ENCODE data around the gene SYPL2.
"Not testable (repeated sequence)": the region's sequence is repeated elsewhere in the genome, so short reads cannot be mapped to it uniquely, and the experiment has no call there.

SYPL2 gene

DNA sequence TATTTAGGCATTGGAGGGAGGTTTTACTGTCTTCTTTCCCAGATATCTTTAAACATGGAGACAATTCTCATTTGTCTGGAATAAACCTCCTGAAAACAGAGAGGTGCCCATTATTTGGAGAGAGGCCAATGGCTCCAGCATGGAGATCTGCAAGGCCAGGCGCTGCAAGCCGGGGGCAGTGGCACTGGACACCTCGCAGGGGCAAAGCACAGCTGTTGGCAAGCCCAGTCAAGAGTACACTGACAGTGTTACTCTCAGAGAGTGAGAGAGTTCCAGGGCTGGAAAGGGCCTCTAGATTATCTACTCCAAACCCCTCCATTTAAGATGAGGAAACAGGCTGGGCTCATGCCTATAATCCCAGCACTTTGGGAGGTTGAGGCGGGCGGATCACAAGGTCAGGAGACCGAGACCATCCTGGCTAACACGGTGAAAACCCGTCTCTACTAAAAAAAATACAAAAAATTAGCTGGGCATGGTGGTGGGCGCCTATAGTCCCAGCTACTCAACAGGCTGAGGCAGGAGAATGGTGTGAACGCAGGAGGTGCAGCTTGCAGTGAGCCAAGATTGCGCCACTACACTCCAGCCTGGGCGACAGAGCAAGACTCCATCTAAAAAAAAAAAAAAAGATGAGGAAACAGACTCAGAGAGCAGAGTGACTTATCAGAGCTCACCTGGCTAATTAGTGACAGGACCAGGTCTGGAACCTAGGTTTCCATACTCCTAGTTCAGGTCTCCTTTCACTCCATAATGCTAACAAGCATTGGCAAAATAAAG, 7.1 kb downstream of the SYPL2 start:
- not testable (repeated sequence) for DNase-seq

DNA sequence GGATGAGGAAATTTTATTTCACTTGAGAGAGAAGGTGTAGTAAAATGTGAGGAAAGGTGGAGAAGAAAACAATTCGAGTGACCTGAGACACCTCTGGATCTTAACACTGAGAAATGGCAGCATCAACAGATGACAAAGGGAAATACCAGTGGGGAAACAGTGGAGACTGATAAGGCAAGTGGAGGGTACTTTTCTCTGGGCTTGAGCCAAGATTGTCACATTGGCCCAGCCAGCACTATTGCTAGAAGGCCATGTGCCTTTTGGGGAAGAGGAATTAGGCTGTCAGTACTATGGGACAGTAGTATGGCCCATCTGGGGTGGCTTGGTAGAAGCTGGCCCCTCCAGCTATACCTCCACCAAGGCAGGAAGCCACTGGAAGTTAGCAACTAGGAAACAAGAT, 8.4 kb downstream of the SYPL2 start:
- DNase-seq = no peak

DNA sequence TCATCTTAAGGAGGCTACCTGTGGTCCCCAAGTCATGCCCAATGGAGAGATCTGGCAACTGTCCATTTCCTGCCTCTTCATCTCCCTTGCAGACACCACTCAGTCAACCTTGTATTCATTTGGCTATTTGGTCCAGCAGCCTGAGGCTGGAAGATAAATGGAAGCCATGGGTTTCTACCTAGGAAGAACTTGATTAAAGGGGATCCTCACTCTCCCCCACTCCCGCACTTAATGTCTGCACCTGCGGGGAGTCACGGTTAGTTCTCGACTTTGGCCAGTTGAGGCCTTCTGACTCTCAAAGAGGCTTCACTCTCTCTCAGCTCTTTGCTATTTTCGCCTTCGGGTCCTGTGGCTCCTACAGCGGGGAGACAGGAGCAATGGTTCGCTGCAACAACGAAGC, 8.9 kb downstream of the SYPL2 start:
- no peak for DNase-seq

DNA sequence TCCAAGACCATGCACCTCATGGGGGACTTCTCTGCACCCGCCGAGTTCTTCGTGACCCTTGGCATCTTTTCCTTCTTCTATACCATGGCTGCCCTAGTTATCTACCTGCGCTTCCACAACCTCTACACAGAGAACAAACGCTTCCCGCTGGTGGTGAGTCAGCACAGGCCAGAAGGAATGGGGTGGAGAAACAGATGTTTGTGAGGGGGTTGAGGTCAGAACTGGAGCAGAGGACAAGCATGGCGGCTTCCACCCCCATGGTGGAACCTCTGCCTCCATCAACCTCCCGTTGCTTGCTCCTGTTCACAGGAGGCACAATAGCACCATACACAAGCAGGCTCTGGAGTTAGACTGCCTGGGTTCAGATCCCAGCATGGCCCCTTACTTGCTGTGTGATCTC, 10.5 kb downstream of the SYPL2 start:
- no peak for DNase-seq

DNA sequence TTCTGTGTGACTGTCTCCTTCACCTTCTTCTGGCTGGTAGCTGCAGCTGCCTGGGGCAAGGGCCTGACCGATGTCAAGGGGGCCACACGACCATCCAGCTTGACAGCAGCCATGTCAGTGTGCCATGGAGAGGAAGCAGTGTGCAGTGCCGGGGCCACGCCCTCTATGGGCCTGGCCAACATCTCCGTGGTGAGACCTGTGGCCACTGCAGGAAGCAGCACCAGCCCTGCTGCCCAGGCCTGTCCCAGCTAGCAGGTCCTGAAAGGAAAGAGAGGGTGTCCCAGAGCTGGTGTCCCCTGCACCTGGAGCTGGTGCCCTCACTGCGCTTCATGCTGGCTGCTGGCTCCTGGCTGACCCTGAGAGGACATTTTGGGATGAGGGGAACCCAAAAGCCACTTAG, 11.5 kb downstream of the SYPL2 start:
- no peak for DNase-seq

DNA sequence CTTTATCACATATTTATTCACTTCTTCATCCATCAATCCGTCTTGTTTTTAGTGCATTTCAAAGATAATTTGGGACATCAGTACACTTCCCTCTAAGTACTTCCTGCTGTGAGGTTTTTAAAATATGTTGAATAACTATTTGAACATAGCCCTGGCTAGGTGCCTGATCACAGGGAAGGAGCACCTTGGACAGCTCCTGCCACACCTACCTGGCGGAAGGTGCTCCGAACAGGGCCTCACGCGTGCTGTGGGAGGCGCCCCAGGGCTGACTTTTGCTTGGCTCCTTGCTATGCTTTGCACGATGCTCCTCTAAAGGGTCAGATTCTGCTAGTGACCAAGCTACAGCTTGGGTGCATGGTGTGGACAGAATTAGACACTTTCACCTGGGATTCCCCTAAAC, 12.5 kb downstream of the SYPL2 start:
- DNase-seq = no peak

DNA sequence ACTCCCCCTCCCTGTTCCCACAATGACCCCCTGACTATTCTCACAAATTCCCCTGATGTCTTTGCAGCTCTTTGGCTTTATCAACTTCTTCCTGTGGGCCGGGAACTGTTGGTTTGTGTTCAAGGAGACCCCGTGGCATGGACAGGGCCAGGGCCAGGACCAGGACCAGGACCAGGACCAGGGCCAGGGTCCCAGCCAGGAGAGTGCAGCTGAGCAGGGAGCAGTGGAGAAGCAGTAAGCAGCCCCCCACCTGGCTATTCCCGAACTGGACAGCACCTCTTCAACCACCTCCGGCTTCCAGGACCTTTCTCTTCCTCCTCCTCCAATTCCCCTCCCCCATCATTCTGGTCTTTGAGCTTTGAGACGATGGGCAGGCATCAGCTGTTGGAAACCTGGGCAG, 13.0 kb downstream of the SYPL2 start:
- no peak for DNase-seq

DNA sequence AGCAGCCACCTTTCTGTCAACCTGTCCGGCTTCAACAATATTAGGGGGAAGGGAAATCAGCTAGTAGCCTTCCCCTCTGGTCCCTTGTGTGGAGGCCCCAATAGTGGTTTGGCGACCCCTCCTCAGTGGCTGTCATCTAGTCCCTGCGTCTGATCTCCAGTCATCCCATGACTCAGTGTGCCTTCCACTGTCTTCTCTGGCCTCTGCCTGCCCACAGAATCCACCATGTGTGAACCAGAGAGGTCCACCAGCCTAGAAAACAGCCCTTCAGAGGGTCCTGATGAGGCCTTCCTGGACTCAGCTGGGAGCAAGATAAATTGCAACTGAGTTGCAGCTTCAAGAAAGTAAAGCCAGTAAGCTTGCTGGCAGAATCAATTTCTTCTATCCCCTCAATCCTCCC, 13.6 kb downstream of the SYPL2 start:
- no peak for DNase-seq

DNA sequence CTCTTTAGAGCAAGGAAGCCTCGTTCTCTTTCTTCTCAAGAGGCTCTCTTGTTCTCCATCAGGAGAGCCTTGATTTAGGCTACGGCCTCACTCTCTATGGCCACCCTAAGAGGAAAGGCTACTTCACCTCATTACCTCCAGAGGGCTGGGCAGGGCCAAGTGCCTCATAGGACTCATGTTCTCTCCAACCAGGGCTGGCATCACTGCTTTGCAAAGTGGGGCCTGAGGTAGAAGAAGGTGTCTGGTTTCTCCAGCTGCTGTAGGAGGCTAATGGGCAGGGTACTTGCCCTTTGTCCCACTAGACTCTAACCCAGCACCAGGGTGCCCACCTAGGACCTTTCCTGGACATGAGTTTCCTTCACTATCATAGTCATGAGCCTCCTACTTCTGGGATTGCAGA, 15.3 kb downstream of the SYPL2 start:
- no peak for DNase-seq

DNA sequence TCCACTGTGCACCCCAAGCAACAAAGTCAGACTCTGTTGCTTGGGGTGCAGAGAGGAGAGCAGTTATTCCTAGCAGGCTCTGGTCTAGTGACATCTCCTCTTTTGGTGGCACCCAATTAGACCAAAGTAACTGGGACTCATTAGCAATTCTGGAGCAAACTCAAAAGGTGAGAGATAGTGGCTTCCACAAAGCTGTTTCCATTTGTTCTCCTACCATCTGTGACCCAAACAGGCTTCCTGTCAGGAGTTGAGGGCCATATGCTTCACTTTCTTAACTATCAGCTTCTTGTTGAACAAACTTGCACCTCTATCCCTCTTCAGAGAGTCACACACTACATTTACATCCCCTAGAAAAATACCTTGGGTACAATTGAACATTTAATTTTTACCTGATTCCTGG, 15.9 kb downstream of the SYPL2 start:
- no peak for DNase-seq

DNA sequence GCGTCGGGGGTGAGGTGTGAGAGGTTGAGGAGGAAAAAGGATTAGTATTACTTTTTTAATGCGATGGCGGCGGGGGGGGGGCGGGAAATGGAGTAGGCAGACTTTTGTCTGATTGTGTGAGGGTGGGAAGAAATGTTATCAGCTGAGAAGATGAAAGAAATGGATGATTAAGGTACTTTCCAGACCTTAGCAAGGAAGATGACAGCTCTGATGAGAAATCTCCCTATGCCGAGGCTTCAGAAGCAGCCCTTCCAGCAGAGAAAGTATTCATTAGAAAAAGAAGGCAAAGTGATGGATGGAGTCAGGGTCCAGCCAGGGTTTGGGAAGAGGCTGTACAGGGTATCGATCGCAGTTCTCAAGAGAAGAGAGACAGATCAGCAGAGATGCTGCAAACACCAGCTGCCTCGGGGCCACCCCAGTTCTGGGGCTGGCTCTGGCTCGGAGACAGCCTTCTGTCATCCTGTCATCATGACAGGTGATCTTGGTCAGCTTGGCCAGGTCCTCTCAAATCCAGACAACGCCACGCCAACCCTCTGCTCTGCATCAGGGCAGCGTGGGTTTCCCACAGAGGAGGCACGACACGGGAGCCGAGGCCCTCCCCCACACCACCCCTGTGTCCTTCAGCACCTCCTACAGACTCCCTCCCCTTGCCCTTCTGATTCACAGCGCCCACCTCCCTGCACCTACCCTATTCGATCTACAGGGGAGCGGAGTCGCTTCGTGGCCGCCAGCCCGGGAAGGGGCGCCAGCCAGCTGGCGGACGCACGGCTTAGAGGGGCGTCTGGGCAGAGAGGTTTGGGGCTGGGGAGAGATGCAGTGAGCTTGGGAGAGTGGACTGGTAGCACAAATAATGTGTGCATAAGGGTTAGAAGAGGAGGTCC, 16.7 kb downstream of the SYPL2 start:
- DNase-seq = no peak

DNA sequence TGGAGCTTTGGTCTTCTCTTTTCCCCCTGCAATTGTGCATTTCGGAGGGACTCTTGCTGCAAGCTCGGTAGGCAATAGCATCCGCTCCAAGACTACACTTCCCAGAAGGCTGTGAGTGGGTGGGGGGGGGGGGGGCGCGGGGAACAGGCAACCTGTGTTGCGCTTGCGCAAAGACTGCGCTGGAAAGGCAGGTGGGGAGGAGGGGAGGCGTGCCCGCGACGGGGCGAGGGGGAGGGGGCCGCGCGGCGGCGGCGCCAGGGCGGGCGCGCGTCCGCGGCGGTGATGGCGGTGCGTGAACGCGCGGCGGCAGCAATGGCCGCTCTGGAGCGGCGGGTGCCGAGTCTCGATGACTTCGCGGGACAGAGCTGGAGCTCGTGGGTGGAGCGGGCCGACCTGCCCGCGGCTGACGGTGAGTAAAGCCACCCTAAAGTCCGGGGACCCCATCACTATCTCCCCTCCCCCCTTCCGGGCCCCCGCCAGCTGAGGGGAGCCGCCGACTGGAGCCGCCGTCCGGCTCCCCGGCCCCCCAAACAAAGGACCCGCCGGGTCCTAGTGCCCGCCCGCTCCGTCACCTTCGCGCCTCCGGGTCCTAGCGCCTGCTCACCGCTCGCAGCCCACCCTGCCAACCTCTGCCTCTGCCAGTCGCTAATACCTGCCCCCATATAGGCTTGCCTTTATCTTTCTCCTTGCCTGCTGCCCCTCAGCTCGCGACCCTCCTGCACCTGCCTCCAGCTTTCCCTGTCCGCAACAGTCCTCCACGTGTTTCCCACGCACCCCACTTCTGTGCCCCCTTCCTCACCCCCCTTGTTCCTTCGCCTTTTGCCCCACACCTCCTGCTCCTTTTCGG, 17.5 kb downstream of the SYPL2 start, which contains the start of gene ATXN7L2:
Gene ATXN7L2 (plus strand): TSS at position 234 of the 847 bp plus-strand sequence. CDS start 49 bp downstream, at position 283.
- DNase-seq = peak; percentile 77 to 81

DNA sequence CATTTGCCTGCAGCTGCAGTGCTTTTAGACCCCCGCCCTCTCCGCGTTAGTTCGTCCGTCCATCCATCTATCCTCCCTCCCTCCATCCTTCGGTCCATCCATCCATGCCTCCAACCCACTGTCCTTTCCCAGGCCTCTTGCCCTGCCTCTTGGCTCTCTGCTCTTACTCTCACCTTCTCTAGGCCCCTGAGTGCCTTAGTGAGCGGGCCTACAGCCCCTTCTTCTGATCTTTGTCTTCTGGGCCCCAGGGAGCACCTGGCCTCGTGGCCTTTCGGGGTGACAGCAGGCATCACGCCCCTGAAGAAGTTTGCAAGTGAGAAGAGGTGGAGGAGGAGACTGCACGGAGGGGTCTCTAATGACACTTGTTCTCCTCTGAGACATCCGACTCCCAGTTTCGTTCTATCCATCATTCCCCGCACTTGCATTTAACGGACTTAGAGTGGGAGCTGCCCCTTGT, 18.2 kb downstream of the SYPL2 start:
- no peak for DNase-seq

DNA sequence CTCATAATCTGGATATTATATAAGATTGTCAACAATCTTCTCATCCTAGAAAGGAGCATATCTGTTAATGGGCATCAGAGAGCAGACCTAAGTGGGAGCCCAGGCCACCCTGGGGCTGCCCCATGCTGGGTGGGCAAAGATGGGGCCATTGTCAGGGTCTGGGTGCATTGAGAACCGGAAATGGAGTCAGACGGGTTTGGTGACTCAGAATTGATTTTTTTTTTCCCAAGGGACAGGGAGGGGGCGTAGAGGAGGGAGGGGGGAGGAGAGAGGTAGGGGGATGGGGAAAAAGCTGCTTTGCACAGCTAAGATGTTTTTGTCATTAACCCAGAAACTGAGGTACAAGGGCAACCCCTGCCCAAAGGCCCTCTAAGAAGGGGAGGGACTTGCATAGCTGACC, 18.7 kb downstream of the SYPL2 start:
- DNase-seq = no peak

DNA sequence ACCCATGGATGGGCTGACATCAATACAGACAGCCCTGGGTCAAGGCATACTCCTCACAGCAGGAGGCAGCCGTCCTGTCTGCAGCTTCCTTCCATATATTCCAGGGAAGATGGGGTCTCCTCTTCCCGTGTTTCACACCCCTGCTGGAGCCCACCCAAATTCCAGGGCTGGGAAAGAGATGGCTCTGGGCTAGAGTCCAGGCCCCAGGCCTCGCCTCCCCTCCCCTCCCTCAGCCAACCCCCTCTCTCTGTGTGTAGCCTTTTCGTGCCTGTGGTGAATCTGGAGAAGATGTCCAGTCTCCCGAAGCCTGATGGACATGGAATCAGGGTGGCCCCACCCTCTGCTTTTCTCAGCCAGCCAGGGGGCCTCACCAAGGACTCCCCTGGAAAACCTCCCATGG, 20.9 kb downstream of the SYPL2 start:
- DNase-seq = no peak

DNA sequence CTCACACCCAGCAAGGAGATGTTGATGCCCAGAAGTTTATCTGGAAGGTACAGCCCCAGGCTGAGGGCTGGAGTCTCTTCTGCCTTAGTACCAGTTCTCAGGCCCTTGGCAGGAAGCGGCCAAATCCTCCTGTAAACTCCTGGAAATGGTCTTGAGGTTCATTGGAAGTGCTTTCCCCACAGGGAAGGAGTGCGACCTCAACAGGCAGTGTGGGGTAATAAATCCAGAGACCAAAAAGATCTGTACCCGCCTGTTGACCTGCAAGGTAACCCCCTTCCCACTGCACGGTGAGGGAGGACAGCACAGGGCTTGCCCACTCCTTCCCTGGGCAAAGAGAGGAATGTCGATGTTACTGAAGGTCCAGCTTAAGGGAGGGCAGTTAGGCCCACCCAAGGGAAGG, 21.9 kb downstream of the SYPL2 start:
- DNase-seq = no peak

DNA sequence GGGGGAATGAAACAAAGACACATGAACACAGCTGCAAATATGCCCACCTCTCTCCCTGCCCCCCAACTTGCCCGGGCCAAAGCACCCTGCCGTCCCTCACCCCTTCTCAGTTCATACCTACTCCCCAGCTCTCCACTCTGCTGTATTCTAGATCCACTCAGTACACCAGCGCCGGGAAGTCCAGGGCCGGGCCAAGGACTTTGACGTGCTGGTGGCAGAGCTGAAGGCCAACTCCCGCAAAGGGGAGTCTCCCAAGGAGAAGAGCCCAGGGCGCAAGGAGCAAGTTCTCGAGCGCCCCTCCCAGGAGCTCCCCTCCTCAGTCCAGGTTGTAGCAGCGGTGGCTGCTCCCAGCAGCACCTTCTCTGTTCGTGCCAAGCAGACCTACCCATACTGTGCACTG, 22.4 kb downstream of the SYPL2 start:
- DNase-seq = no peak

DNA sequence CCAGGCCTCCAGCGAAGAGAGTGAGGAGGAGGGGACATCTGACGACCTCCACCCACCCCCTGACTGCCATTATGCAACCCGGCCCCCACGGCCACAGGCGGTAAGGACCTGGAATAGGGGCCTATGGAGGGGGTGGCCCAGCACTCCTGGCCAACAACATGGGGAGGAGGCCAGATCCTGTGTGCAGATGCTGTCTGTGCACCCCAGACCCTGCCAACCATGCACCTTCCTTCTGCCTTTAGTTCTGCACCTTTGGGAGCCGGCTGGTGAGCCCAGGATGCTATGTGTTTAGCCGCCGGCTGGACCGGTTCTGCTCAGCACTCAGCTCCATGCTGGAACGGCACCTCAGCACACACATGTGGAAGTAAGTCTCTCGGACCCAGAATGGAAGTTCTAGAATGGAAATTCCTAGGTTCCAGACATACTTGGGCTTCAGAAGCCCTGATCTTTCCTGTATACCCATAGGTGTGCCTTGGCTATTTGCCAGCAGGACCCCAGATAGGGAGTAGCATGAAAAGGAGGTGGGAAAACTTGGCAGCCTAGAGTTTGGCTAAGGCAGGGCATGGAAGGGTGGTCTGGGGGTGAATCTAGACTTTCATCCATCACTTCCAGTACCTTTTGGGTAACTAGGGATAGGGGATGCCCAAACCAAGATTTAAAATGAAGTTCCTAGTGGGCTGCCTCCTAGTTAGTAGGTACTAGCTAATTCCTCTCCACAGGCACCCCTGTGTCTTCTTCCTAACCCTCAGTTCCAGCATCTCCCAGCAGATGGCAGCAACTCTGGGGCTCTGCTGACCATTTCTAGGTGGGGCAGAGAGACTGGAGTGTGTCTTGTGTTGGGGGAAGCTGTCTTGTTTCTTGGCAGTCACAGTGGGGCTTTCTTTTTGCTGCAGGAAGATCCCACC, 23.9 kb downstream of the SYPL2 start:
- DNase-seq = peak; percentile 34 to 58

DNA sequence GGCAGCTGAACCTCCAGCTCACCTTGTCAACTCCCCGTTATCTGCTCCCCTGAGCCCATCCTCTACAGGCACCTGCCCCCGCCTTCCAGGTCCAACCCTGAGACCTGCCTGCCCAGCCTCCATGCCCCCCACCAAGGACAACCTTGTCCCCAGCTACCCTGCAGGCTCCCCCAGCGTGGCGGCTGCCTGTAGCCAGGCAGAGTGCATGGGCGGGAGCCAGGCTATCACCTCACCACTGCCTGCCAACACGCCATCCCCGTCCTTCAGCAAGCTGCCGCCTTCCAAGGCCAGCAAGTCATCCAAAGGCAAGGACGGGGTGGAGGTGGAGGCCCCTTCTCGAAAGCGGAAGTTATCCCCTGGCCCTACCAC, 24.6 kb downstream of the SYPL2 start:
- no peak for DNase-seq

DNA sequence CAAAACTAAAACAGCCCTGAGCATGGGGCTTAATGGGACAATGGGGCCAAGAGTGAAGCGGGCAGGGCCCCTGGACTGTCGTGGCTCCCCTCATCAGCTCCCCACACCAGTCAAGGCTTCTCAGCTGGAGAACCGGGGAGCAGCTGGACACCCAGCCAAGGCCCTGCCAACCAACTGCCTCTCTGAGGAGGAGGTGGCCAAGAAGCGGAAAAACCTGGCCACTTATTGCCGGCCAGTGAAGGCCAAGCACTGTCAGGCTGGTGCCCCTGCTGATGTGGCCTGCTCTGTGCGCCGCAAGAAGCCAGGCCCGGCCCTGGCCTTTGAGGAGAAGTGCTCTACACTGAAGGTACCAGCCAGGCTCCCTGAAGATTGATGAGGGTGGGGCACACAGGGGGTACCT, 25.0 kb downstream of the SYPL2 start:
- no peak for DNase-seq

DNA sequence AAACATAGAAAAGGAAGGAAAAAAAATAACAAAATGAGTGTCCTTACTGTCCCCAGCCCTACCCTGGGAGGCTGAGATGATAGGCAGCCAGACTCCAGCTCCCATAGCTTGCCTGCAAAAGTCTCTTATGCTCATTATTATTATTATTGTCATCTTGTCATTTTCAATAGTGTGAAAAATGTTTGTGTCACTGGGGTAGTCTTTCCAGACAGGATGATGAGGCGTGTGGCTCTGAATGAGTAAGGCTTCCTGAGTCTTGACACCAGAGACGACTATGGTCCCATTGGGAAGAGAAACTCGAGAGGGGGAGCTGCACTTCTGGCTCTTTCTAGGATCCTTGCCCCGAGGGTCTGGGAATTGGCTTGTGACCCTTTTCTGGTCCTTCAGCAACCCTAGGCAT, 26.4 kb downstream of the SYPL2 start:
- no peak for DNase-seq

DNA sequence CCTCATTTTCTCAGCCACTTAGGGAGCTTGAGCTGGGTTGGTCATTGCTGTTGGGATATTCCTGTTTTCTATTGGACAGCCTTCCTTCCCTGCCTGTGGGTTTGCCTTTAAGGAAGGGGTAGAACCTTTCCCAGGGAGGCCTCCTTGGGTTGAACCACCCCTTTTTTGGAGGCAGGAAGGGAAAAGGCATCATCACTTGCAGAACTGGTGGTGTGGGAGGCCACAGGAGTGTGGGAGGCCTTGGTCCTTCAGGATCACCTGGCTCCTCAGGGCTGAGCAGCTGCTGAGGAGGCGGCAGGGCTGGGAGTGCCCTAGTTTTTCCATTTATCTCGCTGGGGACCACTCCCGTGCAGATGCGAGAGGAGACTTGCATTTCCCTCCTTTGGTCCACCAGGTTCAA, 26.9 kb downstream of the SYPL2 start:
- DNase-seq = no peak
